ENCODE data around the gene HEYL.

- TF ChIP-seq, protein P1, sequence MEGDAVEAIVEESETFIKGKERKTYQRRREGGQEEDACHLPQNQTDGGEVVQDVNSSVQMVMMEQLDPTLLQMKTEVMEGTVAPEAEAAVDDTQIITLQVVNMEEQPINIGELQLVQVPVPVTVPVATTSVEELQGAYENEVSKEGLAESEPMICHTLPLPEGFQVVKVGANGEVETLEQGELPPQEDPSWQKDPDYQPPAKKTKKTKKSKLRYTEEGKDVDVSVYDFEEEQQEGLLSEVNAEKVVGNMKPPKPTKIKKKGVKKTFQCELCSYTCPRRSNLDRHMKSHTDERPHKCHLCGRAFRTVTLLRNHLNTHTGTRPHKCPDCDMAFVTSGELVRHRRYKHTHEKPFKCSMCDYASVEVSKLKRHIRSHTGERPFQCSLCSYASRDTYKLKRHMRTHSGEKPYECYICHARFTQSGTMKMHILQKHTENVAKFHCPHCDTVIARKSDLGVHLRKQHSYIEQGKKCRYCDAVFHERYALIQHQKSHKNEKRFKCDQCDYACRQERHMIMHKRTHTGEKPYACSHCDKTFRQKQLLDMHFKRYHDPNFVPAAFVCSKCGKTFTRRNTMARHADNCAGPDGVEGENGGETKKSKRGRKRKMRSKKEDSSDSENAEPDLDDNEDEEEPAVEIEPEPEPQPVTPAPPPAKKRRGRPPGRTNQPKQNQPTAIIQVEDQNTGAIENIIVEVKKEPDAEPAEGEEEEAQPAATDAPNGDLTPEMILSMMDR (IDR thresholded peaks at IDR 0.05): no peak
- no peak for TF ChIP-seq POLR2A (IDR thresholded peaks at IDR 0.05)
These were observed 39.4 kb upstream of the HEYL start for GRCh38 chr1:39678889-39679288.
